Fibroblast of skin of left quadriceps (primary cell): Measurements from ENCODE around the gene QPCTL.
"Not testable (repeated sequence)": the region's sequence is repeated elsewhere in the genome, so short reads cannot be mapped to it uniquely, and the experiment has no call there.

ENCODE experiments used
- DNase-seq, 2 experiments: peaks; one replicate each; pipeline ENCODE4 v3.0.0-alpha.2; 2013; ENCODE audit warnings: low read depth in 2 of 2

QPCTL gene

DNA sequence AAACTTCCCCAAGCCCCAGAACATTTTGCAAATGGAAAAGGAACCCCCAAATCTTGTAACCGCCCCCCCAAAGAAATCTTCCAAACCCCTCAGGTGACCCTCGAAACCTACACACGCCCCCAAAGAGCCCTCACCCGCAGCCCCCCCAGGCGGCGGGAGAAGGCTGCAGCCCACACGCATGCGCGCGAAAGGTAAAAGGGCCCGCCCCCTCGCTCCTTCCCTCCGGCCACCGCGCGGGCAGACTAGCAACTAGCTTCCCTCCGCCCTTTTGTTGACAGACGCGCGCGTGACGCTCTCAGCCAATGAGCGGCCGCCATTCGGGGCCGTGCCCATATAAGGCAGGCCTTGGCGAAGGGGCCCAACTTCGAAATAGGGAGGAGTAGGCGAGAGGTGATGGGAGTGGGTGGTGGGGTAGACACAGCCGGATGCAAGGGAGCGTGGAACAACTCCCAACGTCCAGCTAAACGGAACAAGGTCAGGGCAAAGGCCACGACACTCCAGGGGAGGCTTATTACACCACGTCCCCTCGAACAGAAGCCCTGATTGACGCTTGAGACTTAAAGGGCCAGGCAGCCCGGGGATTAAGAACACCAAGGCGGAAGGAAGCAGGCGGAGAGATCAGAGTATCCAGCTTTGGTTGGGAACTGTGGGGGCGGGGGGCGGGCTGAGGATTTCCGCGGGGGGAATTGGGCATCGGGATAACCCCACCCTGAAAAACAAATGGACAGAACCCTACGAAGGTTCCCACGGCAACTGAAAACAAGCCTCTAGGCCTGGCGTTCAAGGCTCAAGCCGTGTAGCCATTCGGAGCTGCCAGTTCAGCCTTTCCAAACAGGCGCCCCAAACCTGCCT, 24.9 kb downstream of the QPCTL start:
- peak; percentile 97 to 98 for DNase-seq

DNA sequence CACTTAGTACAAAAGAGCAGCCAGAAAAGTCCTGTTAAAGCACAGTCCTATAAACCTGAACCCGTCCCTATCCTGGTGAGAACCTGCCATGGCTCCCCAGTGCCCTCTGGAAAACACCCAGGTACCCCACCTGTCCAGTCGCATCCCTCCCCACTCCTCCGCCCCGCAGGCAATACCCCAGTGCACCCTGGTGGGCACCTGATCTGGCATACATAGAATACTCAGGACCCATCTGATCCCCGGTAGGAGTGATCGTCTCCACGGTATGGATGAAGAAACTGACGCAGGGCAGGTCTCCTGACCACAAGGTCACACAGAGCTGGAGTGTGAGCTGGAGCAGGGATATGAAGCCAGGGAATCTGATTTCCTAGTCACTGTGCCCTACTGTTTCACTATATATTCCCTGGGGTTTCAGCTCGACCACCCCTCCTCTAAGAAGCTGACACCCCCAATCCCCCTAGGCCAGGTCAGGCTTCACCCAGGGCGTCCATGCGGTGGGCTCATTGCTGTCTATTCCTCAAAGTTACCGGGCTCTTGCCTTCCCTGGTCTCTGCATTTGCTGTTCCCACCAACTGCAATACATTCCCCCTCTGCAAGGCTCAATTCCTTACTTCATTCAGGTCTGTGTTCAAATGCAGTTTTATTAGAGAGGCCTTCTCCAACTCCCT, 25.7 kb downstream of the QPCTL start:
- no peak for DNase-seq

DNA sequence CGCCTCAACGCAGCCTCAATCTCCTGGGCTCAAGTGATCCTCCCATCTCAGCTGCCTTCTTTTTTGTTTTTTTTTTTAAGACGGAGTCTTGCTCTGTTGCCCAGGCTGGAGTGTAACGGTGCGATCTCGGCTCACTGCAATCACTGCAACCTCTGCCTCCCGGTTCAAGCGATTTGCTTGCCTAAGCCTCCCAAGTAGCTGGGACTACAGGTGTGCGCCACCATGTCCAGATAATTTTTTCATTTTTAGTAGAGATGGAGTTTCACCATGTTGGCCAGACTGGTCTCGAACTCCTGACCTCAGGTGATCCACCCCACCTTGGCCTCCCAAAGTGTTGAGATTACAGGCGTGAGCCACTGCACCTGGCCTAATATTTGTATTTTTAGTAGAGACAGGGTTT, 27.6 kb downstream of the QPCTL start:
- DNase-seq, result not testable (repeated sequence)

DNA sequence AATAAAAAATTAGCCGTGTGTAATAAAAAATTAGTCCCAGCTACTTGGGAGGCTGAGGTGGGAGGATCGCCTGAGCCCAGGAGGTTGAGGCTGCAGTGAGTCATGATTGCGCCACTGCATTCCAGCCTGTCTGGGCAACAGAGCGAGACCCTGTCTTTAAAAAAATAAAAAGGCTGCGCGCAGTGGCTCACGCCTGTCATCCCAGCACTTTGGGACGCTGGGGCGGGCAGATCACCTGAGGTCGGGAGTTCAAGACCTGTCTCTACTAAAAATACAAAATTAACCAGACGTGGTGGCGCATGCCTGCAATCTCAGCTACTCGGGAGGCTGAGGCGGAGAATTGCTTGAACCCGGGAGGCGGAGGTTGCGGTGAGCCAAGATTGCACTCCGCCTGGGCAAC, 36.2 kb downstream of the QPCTL start:
- not testable (repeated sequence) for DNase-seq

DNA sequence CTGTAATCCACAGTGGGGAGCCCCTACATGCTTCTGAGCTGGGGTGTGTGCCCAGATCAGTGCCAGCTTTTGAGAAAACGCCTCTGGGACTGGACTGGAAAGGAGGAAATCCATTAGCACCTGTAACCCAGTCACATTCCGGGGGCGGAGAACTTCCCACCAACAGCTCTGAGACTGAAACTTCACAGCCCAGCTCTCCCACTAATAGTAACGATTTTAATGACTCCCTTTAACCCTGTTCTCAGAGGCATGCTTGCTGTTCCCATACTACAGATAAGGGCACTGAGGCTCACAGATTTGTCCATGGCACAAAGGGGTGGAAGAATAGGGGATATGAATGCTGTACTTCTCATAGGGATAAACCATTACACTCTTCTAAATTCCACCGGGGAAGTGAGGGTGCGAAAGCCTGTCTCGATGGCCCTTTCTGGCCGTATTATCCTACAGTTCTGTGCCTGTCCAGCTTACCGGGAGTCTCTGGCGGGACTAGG, 37.4 kb downstream of the QPCTL start:
- no peak for DNase-seq

DNA sequence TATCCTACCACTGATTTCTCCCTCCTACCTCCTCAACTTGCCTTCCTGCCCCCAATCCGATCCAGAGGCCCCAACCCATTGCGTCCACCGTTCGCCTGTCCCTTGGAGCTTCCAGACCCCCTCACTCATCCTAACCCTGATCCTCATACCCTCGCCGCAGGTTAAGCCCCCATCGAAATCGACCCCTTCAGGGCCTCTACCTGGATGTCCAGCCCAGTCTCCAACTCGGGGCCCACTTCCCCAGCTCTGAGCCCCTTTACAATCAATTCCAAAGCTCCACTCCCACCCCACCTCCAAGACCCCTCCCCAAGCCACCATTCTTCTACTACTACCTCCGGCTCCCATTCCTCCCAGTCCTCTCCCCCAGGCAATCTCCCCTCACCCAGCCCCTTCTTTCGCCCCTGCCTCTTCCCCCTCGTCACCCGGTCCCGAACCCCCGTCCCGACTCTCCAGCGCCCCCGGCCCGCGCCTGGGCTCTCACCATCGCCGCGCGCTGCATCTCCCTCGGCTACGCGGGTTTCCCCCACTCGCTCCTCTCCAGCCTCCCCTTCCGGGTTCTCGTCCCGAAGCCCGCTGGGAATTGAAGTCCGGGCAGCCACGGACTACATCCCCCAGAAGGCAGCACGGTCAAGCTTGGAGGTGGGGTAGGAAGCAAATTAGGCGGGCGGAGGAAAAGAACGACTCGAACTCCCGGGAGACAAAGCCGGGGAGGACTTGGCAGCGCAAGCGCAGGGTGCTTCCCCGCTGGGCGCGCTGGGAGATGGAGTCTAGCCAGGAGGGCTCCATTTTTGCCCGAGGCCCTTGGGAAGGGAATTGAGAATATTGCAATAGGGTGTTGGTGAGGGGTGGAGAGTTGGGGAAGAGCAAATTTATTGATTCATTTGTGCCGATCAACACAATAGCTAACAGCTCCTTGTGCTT, 38.2 kb downstream of the QPCTL start, which contains the start of gene FBXO46:
FBXO46 (minus strand) TSS at position 529 of the 921 bp plus-strand sequence. CDS start 17,401 bp downstream, outside the sequence.
- peak; percentile 98 for DNase-seq

DNA sequence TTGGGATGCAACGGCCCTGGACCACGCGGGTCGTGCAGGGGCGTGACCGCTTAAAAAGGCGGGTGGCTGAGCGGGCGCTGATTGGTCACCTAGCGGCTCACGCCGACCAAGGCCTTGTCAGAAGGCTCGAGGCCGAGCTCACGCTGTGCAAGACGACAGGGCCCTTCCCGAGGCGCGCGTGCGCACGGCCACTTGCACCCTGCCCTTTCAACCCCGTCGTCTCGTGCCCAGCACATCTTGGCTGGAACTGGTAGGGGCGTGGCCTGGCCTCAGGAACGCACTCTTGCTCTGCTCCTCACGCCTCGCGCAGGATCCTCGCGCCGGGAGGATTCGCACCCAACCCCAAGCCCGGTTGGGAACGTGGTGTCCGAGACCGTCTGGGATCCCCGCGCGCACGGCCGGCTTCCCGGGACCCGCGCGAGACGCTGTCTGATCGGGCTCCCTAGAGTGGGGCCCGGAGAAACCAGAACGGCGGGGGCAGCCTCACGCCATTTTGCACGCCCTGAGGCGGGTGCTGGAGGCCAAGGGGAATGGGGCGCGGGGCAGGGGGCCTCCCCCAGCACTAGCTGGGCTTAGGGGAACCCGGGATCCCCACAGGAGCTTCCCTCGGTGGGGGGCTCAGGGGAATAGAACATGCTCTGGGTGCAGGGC, 40.8 kb downstream of the QPCTL start, which contains the start of gene MEIOSIN:
MEIOSIN (plus strand) TSS at position 280 of the 651 bp plus-strand sequence. CDS start 1,938 bp downstream, outside the sequence.
- no peak for DNase-seq

DNA sequence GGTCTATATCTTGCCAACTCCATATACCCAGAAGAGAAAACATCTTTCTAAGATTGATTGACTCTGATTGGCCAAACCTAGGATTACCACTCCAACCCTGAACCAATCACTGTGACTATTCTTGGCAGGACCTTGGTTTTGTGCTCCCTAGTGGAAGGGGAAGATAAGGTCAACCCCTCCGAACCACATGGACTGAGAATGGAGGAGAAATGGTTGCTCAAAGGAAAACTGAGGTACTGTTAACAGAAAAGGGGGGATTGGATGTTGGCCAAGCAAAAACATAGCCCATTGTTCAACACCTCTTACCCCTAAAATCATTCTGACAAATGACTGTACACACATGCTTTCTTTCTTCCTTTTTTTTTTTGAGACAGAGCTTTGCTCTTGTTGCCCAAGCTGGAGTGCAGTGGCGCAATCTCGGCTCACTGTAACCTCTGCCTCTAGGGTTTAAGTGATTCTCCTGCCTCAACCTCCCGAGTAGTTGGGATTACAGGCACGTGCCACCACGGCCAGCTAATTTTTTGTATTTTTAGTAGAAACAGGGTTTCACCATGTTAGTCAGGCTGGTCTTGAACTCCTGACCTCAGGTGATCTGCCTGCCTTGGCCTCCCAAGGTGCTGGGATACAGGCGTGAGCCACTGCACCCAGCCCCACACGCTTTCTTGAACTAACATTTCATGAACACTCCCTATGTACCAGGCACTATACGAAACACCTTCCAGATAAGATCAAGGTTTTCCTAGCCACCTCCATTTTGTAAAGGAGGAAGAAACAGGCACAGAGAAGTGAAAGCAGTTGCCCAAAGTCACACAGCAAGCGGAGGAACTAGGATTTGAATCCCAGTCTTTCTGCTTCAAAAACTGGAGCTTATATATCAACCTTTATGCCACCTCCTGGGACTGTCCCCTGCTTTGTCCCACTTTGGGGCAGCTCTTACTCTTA, 47.3 kb downstream of the QPCTL start:
- DNase-seq, result no peak

DNA sequence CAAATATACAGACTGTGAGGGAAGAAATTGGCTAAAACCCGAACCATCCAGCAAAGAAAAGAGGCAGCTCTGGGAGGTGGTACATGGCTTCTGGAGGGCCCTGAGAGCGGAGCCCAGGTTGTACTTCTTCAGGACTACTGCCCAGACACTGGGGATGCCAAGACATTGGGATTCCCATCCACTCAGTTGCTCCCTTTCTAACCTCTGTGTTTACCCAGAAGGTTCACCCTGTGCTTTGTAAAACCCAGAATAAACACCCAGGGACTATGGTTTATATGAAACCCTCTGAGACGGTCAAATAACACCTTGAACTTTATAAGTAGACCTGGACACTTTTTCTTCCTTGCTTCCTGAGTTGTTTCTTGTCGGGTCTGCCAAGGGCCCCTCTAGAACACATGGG, 50.5 kb downstream of the QPCTL start:
- DNase-seq, result no peak

DNA sequence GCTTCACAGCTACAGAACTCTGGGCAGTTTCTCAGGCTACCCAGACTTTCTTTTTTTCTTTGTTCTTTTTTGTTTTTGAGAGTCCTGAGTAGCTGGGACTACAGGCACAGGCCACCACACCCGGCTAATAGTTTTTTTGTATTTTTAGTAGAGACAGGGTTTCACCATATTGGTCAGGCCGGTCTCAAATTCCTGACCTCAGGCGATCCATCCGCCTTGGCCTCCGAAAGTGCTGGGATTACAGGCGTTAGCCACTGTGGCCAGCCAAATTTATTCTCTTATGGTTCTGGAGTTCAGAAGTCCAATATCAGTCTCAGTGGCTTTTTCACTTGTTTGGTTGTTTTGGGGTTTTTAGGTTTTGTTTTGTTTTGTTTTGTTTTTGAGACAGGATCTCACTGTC, 53.1 kb downstream of the QPCTL start:
- no peak for DNase-seq

DNA sequence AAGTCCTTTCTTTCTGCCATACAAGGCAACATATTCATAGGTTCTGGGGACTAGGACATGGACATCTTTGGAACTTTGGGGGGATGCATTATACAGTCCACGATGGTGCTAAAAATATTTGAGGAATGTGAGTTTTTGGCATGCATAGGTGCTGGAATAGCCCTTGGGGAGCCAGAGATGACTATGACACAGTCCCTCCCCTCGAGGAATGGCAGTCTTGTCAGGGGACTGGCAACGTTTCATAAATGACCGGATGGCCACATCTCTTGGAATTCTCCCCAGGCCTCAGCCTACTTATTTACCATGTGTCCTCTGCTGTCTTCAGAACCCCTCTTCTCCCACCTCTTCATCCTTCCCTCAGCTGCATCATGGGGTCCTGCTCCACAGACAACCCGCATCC, 54.4 kb downstream of the QPCTL start:
- no peak for DNase-seq

DNA sequence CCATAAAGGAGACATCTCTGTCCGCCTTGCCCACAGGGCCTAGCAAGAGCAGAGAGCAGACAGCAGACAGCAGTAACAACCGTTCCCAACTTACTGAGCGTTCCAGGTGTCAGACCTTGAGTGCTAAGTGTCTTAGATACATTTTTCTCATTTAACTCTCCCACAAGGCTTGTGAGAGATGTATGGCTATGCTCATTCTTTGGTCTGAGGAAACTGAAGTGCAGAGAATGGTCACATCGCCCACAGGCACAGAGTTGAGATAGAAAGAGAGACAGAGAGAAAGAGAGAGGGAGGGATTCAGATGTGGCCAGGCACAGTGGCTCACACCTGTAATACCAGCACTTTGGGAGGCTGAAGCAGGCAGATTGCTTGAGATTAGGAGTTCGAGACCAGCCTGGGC, 55.0 kb downstream of the QPCTL start:
- DNase-seq, result no peak

DNA sequence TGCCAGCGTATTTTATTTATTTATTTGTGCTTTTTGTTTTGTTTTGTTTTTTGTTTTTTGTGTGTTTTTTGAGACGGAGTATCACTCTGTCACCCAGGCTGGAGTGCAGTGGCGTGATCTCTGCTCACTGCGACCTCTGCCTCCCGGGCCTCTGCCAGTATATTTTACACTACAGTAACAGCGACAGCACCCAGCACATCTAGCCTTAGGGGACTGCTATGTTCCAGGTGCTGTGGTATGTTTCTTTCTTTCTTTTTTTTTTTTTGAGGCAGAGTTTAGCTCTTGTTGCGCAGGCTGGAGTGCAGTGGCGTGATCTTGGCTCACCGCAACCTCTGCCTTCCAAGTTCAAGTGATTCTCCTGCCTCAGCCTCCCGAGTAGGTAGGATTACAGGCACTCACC, 59.0 kb downstream of the QPCTL start:
- DNase-seq, result not testable (repeated sequence)

DNA sequence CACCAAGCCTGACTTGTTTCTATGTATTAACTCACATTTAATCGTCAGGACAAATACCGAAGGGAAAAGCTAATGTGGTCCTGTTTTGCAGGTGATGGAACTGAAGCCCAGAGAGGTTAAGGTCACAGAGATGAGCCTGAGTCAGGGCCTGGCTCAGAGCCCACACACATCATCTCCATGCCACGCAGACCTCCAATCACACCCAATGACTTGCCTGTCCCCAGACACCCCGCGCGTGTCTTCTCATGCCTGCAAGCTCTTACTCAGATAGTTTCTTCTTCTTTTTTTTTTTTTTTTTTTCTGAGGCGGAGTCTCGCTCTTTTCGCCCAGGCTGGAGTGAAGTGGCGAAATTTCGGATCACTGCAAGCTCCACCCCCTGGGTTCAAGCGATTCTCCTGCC, 60.2 kb downstream of the QPCTL start:
- no peak for DNase-seq

DNA sequence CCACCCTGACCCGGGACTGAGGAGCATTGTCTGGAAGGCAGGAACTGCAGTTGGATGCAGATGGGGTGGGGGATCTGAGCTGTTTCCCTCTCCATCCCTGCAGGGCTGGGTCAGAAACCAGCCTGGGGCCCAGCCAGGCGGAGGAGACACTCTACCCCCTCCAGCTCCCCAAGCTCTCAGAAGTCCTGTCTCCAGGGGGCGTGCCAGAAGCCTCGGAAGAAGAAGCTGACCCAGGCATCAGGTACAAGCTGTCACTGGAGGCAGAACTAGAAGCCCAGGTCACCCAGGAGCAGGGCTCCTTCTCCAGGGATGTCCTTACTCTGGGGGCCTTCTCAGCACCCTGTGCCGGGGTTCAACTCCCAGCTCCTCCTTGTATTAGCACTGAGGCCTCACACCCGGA, 61.1 kb downstream of the QPCTL start:
- DNase-seq, result no peak
